ENCODE measurements around the gene SORCS1.

DNA sequence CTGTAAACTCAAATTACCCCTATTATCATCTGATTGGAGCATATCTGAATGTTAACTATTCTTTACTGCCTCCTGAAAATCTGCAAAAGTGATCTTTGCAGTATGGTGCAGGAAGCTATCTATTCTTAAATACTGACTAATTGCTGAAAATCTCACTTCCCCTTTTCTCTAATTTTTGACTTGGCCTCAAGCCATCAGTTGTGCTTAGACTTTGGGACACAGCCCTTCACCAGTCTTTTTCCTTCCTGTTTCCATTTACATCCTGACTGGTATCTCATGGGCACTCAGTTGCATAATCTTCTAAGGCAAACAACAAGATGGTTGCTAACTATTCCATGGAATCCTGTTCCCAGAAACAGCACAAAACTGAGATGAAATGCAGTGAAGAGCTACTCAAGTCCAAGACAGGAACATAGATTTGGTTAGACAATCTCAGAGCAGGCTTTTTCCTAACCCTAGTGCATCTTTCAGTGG is 228.5 kb downstream of the SORCS1 start:
- TF ChIP-seq, protein P1, sequence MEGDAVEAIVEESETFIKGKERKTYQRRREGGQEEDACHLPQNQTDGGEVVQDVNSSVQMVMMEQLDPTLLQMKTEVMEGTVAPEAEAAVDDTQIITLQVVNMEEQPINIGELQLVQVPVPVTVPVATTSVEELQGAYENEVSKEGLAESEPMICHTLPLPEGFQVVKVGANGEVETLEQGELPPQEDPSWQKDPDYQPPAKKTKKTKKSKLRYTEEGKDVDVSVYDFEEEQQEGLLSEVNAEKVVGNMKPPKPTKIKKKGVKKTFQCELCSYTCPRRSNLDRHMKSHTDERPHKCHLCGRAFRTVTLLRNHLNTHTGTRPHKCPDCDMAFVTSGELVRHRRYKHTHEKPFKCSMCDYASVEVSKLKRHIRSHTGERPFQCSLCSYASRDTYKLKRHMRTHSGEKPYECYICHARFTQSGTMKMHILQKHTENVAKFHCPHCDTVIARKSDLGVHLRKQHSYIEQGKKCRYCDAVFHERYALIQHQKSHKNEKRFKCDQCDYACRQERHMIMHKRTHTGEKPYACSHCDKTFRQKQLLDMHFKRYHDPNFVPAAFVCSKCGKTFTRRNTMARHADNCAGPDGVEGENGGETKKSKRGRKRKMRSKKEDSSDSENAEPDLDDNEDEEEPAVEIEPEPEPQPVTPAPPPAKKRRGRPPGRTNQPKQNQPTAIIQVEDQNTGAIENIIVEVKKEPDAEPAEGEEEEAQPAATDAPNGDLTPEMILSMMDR (IDR thresholded peaks at IDR 0.05) = no peak
- TF ChIP-seq POLR2A (IDR thresholded peaks at IDR 0.05) (no peak), EP300 (IDR thresholded peaks at IDR 0.05) (peak in 1 of 2 donors; percentile 81)

Data from tibial nerve (tissue), 4 donors.